Activated CD4-positive, alpha-beta memory T cell treated with anti-CD3 and anti-CD28 coated beads for 36 hours (primary cell): ENCODE measurements around the gene SIRPA. TPM values are rescaled to one million over a fixed set of nuclear protein-coding genes. Genes with fewer than 3 reads are reported as not detected.

Source experiments
- CTCF ChIA-PET: fragments of 350-600 bp; sonication (Branson Sonifier 250); formaldehyde crosslinking; loops from one replicate; lab custom pipeline; 2021; ENCODE audit warnings: antibody characterized with exemption, inconsistent platforms; lab: Charles Lee
- POLR2A ChIA-PET: fragments of 350-600 bp; sonication (Branson Sonifier 250); formaldehyde crosslinking; loops from one replicate; lab custom pipeline; 2021; ENCODE audit warnings: antibody characterized with exemption; lab: Charles Lee
- DNase-seq: peaks from one replicate; pipeline ENCODE4 v3.0.0-alpha.2; 2020
- H3K27ac Mint-ChIP-seq: one replicate; pipeline ENCODE4 v1.8.0; 2021; ENCODE audit warnings: mixed read lengths
- H3K27me3 Mint-ChIP-seq: one replicate; pipeline ENCODE4 v1.8.0; 2021; ENCODE audit warnings: mixed read lengths
- H3K36me3 Mint-ChIP-seq: one replicate; pipeline ENCODE4 v1.8.0; 2021; ENCODE audit warnings: mixed read lengths
- H3K4me1 Mint-ChIP-seq: one replicate; pipeline ENCODE4 v1.8.0; 2021; ENCODE audit warnings: low read depth, mixed read lengths
- H3K4me3 Mint-ChIP-seq: one replicate; pipeline ENCODE4 v1.8.0; 2021; ENCODE audit warnings: mild to moderate bottlenecking, mixed read lengths
- H3K9me3 Mint-ChIP-seq: one replicate; pipeline ENCODE4 v1.8.0; 2021; ENCODE audit warnings: mixed read lengths
- intact Hi-C: fragments of 100-400 bp; cut with micrococcal nuclease; formaldehyde crosslinking; loops from one replicate; pipeline ENCODE4 v1.15.1; 2023
- total RNA-seq, 2 experiments: library from RNA; stranded (reverse); gene quantifications; one replicate each; pipeline ENCODE4 v1.2.3, GENCODE V29; 2021

SIRPA gene
- total RNA-seq, 2 experiments from 2014 or later: not detected

DNA sequence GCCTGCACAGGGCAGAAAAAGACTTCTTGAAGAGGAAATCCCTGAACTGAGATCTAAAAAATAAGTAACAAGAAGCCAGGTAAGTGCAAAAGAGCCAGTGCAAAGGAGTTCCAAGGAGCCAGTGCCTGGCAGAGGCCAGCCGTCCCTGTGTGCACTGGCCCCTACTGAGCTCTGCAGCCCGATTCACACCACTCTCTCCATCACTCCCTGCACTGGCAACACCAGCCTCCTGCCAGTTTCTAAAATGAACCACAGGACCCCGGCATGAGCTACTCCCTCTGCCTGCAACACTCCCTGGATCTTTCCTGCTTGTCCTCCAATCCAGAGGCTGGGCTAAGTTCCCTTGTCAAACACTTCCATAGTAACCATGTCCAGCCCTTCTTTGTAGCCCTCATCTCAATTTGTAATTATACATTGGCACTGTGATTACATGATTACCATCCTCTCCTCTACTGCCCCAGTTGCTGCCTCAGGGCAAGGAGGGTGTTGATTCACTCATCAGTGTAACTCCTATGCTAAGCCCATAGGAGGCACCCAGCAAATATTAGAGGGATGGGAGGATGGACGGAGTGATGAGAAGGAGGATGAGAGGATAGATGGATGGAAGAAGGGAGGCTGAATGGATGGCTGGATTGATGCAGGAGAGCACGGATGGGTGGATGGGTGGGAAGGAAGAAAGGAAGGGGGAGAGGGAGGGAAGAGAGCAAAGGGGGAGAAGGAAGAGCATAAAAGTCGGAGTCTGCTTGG is 49.3 kb downstream of the SIRPA start:
- peaks cover 29% of the 10 kb centered on the region for H3K27me3 Mint-ChIP-seq
- intact Hi-C loops: no loop called here
- no peak for DNase-seq
- H3K4me1 Mint-ChIP-seq: no peaks in the 10 kb centered on the region
- H3K9me3 Mint-ChIP-seq: no peaks in the 10 kb centered on the region
- H3K4me3 Mint-ChIP-seq: no peak overlapping the region
- H3K36me3 Mint-ChIP-seq: no peaks in the 10 kb centered on the region
- CTCF ChIA-PET: no interaction called here
- POLR2A ChIA-PET: no interaction called here
- H3K27ac Mint-ChIP-seq: no peak overlapping the region

DNA sequence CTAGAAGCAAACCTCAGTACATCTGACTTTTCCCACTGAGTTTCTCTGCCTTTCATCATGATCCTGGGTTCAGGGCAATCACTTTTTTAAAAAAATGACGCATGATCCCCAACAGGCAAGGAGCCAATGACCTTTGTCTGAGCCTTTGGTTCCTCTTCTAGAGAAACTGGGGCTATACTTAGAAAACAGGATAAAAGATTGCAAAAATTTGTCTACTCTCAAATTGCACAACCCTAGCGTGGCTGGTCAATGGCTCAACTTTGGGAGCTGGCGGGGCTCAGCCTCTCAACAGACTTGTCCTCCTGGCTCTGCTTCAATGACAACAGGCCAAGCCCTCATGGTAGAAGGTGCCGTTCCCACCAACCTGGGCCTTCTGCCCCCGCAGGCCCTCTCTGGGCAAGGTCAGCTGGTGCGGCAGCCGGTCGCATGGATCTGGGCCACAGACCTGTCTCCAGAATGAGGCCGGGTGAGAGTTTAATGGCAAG is 50.0 kb downstream of the SIRPA start:
- no peak for DNase-seq
- H3K27ac Mint-ChIP-seq: no peak overlapping the region
- no peaks in the 10 kb centered on the region for H3K9me3 Mint-ChIP-seq
- H3K36me3 Mint-ChIP-seq: no peaks in the 10 kb centered on the region
- CTCF ChIA-PET: no interaction called here
- peaks cover 29% of the 10 kb centered on the region for H3K27me3 Mint-ChIP-seq
- H3K4me3 Mint-ChIP-seq: no peak overlapping the region
- POLR2A ChIA-PET: no interaction called here
- no peaks in the 10 kb centered on the region for H3K4me1 Mint-ChIP-seq
- intact Hi-C loops: no loop called here

DNA sequence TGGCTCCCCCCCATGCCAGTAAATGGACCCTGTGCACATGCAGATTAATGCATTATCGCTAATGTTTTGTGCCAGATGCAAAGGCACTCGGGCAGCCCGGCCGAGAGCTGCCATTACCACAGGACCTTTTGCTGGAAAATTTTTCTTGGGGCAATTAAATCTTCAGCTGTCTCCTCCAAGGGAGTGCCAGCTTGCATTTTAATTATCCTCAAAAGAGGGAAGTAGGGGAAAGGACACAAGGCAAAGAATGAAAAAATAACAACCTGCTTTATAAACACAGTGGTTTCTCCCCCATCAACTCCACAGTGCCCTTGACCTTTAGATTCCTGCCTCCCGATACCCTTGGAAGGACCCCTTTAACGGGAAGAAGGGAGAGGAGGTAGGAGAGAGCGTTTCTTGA is 50.5 kb downstream of the SIRPA start:
- CTCF ChIA-PET: no interaction called here

DNA sequence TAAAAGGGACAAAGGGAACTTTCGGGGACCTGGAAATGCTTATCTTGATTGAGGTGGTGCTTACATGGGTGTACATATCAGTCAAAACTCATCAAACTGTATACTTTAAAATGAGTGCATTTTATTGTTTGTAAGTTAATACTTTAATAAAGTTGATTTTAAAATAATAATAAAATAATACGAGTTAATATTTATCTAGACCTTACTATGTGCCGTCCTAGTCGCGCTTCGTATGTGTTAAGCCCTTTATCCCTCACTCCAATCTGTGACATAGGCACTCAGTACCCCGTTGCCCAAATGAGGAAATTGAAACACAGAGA is 51.2 kb downstream of the SIRPA start:
- Mint-ChIP-seq H3K27ac (no peak overlapping the region), H3K27me3 (peaks cover 27% of the 10 kb centered on the region), H3K36me3 (no peaks in the 10 kb centered on the region), H3K4me3 (no peak overlapping the region), H3K9me3 (no peaks in the 10 kb centered on the region), H3K4me1 (no peaks in the 10 kb centered on the region)
- DNase-seq: no peak
- POLR2A ChIA-PET: no interaction called here
- intact Hi-C loops: no loop called here
- CTCF ChIA-PET: no interaction called here

More for the DNA sequence above, 50.5 kb downstream of the SIRPA start:
- H3K27ac Mint-ChIP-seq: no peak overlapping the region
- no peaks in the 10 kb centered on the region for H3K36me3 Mint-ChIP-seq
- POLR2A ChIA-PET: no interaction called here
- DNase-seq: no peak
- intact Hi-C loops: no loop called here
- H3K4me3 Mint-ChIP-seq: no peak overlapping the region
- no peaks in the 10 kb centered on the region for H3K9me3 Mint-ChIP-seq
- no peaks in the 10 kb centered on the region for H3K4me1 Mint-ChIP-seq
- H3K27me3 Mint-ChIP-seq: peaks cover 29% of the 10 kb centered on the region

DNA sequence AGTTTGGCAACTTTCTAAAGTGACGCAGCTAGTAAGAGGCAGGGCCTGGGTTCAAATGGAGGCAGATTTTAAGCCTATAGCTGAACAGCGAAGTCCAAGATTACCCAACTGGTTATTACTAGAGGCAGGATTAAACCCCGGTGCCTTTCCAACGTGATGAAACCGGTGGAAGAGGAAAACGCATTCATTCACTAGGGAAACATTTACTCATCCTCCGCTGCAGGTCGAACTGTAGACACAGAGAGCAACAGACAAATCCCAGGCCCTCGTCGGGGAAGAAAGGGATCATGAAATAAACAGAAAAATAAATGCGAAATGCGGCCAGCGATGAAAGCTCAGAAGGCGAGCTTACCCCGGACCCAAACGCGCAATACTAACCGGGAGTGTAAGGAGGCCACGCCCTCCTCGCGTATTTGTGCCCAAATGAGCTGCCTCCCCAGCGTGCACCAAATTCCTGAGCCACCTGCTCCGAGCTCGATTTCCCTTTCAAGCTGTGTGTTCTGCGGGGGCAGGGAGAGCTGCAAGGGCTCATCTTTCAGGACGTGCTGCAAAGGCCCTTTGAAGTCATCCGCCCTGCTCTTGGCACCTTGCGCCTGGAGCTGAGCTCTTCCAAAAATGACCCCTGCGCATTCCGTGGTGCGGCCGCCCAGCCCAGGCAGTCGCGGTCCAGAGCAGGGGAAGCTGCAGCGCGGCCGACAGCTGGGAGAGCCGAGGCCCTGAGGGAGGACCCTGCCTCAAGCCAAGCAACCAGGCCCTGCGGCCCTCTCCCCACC is 51.7 kb downstream of the SIRPA start:
- ChIA-PET POLR2A (no interaction called here), CTCF (no interaction called here)
- Mint-ChIP-seq H3K27ac (no peak overlapping the region), H3K9me3 (no peaks in the 10 kb centered on the region), H3K27me3 (peaks cover 27% of the 10 kb centered on the region), H3K4me1 (no peaks in the 10 kb centered on the region), H3K4me3 (no peak overlapping the region), H3K36me3 (no peaks in the 10 kb centered on the region)
- intact Hi-C loops: no loop called here
- DNase-seq: no peak

DNA sequence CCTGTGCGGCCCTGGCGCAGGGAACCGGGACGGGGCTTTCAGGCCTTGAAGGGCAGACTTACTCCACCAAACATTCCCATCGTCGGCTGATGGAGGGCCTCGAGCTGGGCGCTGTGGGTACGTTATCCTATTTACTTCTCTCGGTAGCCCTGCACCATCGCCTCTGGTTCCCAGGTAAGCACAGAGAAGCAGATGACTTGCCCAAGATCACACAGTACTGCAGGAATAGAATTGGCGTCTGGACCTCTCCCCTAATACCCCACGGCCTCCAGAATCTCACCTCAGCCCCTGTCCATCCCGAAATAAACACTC is 52.3 kb downstream of the SIRPA start:
- Mint-ChIP-seq H3K27ac (no peak overlapping the region), H3K9me3 (no peaks in the 10 kb centered on the region), H3K4me3 (no peak overlapping the region), H3K36me3 (no peaks in the 10 kb centered on the region), H3K27me3 (peaks cover 27% of the 10 kb centered on the region), H3K4me1 (no peaks in the 10 kb centered on the region)
- ChIA-PET POLR2A (no interaction called here), CTCF (no interaction called here)
- DNase-seq: no peak
- intact Hi-C loops: no loop called here

DNA sequence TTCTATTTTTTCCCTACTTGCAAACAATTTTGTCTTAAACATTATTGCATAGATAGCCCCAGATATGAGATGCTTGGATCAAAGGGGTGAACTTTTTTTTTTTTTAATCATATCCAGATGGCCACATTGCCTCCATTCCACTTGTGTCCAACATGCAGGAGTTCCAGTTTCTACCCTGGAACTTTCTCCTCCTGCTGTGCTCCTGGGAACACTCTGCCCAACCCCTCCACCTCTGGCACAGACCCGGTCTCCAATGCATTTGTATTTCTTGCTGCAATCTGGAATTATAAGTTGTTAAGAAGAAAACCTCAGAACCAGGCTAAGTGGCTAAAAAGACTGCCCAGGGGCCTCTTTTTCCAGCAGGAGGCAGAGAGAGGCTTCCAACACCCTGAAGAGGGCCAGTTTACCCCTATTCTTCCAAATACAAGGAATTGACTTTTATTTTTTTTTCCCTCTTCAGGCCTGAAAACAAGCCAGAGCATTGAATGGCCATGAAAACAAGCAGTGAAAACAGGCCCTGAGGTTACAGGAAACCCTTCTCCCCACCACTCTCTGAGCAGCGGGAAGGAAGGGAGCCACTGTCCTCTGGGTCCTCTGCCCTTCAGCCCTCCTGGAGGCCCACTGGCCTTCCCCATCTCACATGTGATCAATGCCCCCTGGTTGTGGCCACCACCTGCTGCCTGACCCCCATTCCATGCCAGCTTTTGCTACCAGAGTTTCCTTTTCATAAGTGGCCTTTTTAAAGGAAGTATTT is 54.3 kb downstream of the SIRPA start:
- CTCF ChIA-PET: interaction anchor here (0.9 kb wide), 1 partner anchor 223 kb away, joined by 3 read pairs; no protein-coding TSS in a partner anchor
- no peak overlapping the region for H3K4me3 Mint-ChIP-seq
- peaks cover 26% of the 10 kb centered on the region for H3K27me3 Mint-ChIP-seq

DNA sequence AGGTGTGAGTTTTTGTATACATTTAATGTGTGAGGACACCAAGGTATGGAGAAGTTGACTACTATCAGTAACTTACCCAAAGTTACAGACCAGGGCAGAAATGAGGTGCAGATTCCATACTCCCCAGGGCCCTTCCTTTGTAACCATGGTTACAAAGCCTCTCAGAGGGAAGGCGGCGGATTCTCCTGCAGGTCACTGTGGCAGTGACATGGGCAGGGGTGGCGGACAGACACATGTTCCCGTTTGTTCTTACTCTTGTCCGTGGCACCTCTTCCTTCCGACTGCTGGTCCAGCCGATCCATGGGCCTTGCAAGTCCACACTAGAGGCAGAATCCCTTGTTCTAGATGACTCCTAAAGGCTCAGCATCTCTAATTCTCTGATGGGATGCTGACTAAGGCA is 55.6 kb downstream of the SIRPA start:
- H3K9me3 Mint-ChIP-seq: no peaks in the 10 kb centered on the region
- no peaks in the 10 kb centered on the region for H3K36me3 Mint-ChIP-seq
- intact Hi-C loops: no loop called here
- H3K4me1 Mint-ChIP-seq: no peaks in the 10 kb centered on the region
- DNase-seq: no peak
- ChIA-PET CTCF (no interaction called here), POLR2A (no interaction called here)
- no peak overlapping the region for H3K4me3 Mint-ChIP-seq
- peaks cover 24% of the 10 kb centered on the region for H3K27me3 Mint-ChIP-seq
- H3K27ac Mint-ChIP-seq: no peak overlapping the region

More for the DNA sequence above, 54.3 kb downstream of the SIRPA start:
- DNase-seq: no peak
- no peaks in the 10 kb centered on the region for H3K4me1 Mint-ChIP-seq
- intact Hi-C loops: no loop called here
- H3K27ac Mint-ChIP-seq: no peak overlapping the region
- H3K9me3 Mint-ChIP-seq: no peaks in the 10 kb centered on the region
- no peaks in the 10 kb centered on the region for H3K36me3 Mint-ChIP-seq
- POLR2A ChIA-PET: no interaction called here

DNA sequence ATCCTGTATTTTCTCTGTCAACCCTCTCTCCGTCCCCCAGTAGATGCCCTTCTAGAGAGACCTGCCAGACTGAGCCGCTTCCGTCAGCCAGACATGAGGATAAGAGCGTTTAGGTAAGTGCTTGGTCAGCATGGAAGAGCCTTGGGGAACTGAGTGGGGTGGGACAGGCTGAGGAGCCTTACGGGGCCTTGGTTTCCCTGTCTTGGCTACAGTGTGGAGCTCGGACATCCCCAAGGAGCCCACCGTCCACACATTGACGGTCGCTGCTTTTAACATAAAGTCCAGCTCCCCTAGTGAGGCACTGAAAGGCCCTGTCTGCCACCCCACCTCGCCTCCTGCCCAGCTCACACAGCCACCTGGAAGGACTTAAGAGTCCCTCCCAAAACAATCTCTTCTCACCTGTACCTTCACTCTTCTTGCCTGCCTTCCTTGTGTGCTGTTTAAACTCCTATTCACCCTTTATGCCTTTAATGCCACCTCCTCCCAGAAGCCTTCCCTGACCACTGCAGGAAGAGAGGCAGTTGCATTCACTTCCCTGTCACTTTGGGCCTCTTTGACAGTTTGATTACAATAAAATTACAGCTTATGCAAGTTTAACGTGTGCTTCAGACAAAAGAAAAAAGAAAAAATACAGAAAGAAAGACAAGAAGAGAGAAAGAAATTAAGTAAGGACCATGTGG is 56.4 kb downstream of the SIRPA start:
- no peak overlapping the region for H3K4me3 Mint-ChIP-seq
- ChIA-PET POLR2A (no interaction called here), CTCF (interaction anchor here (0.6 to 1.6 kb wide), 3 partner anchors 14 to 397 kb away, joined by 4 to 7 read pairs (median 4); no protein-coding TSS in a partner anchor)
- H3K4me1 Mint-ChIP-seq: no peaks in the 10 kb centered on the region
- no peaks in the 10 kb centered on the region for H3K36me3 Mint-ChIP-seq
- H3K27me3 Mint-ChIP-seq: peaks cover 23% of the 10 kb centered on the region
- no peak for DNase-seq
- H3K27ac Mint-ChIP-seq: no peak overlapping the region
- intact Hi-C loops: no loop called here
- no peaks in the 10 kb centered on the region for H3K9me3 Mint-ChIP-seq

DNA sequence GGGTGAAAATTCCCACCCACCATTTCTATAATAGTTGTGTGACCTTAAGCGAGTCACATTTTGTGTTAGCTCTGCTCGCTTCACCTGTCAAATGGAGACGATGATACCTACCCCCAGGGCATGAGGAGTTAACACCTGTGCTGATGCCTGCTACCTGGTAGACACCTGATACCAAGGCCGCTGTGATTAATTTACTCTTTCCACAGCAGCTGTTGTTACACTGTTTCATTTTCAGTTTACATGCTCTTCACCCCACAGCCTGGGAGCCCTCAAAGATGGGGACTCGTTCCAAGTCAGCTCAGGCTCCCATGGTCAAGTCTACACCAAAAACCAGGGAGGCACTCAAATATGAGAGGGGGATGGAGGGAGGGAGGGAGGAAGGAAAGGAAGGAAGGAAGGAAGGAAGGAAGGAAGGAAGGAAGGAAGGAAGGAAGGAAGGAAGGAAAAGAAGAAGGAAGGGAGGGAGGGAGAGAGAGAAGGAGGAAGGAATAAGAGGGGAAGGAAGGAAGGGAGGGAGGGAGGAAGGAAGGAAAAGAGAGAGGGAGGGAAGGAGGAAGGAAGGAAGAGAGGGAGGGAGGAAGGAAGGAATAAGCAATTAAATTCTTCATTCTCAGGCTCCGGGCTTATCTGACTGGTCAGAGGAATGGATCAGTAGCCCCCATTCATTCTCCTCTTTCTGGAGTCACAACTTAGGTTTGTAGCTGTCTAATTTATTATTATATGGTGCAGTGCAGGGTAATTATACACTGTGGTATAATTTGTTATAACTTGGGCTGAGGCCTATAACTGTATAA is 57.7 kb downstream of the SIRPA start:
- no peaks in the 10 kb centered on the region for H3K4me1 Mint-ChIP-seq
- no peak overlapping the region for H3K4me3 Mint-ChIP-seq
- POLR2A ChIA-PET: no interaction called here
- H3K27me3 Mint-ChIP-seq: peaks cover 15% of the 10 kb centered on the region
- H3K27ac Mint-ChIP-seq: no peak overlapping the region
- no peak for DNase-seq
- intact Hi-C loops: no loop called here
- H3K9me3 Mint-ChIP-seq: no peaks in the 10 kb centered on the region
- H3K36me3 Mint-ChIP-seq: no peaks in the 10 kb centered on the region
- CTCF ChIA-PET: interaction anchor here (1.2 to 1.6 kb wide), 2 partner anchors 12 to 220 kb away, joined by 4 to 7 read pairs; no protein-coding TSS in a partner anchor

DNA sequence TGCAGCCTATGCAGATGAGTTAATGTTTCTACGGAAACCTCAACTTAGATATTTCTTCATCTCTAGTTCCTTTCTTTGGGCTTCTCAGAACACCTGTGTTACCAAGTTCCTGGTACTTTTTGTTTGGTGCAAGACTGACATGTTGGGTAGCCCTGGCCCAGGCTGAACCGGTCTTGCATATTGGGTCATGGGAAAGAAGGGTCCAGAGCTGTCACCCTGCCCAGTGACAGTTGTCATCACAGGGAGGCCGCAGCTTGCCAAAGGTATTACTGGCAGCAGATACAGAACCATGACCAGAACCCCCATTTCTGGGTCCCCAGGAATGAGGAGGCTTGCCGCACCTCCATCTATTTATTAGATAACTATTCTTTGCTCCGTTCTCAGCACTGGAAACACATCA is 58.4 kb downstream of the SIRPA start:
- no peaks in the 10 kb centered on the region for H3K36me3 Mint-ChIP-seq
- no peaks in the 10 kb centered on the region for H3K9me3 Mint-ChIP-seq
- no peaks in the 10 kb centered on the region for H3K4me1 Mint-ChIP-seq
- no peak for DNase-seq
- no peak overlapping the region for H3K4me3 Mint-ChIP-seq
- ChIA-PET POLR2A (no interaction called here), CTCF (no interaction called here)
- H3K27me3 Mint-ChIP-seq: peaks cover 15% of the 10 kb centered on the region
- intact Hi-C loops: no loop called here
- no peak overlapping the region for H3K27ac Mint-ChIP-seq
